Gastrocnemius medialis (tissue), 4 donors: ENCODE data around the gene NTN1. TPM values are rescaled to one million over a fixed set of nuclear protein-coding genes. Genes with fewer than 3 reads are reported as not detected.

ENCODE experiments used
- ATAC-seq, 2 donors: fragments of 150-250 bp; one replicate each; pipeline ENCODE4 v1.9.1; 2016
- DNase-seq, 2 donors: peaks; one replicate each; pipeline ENCODE4 v3.0.0-alpha.2; 2019
- H3K27ac ChIP-seq, 4 donors: fragments of 200-600 bp; sonication (generic); 1 replicate in 1 of 4; 2 replicates in 3 of 4; pipeline ENCODE4 v1.5.1; 2016 to 2018; ENCODE audit warnings: mild to moderate bottlenecking in 2 of 4, moderate library complexity in 1 of 4
- H3K27me3 ChIP-seq, 3 donors: fragments of 200-600 bp; sonication (generic) in 2 of 3; 1 replicate in 1 of 3; 2 replicates in 2 of 3; pipeline versions ENCODE4 v1.5.1 to v1.6.0; 2016 to 2019; ENCODE audit warnings: mild to moderate bottlenecking in 1 of 3, moderate library complexity in 1 of 3
- H3K36me3 ChIP-seq, 2 donors: fragments of 200-600 bp; sonication (generic) in 1 of 2; one replicate each; pipeline ENCODE4 v1.5.1; 2017 to 2018
- H3K4me1 ChIP-seq, 2 donors: fragments of 200-600 bp; sonication (generic) in 1 of 2; one replicate each; pipeline ENCODE4 v1.5.1; 2016 to 2017; ENCODE audit warnings: mild to moderate bottlenecking in 2 of 2
- H3K4me3 ChIP-seq, 4 donors: fragments of 200-600 bp; sonication (generic) in 3 of 4; 1 replicate in 1 of 4; 2 replicates in 3 of 4; pipeline ENCODE4 v1.5.1; 2016 to 2019; ENCODE audit warnings: mild to moderate bottlenecking in 2 of 4
- H3K9me3 ChIP-seq, 3 donors: fragments of 200-600 bp; sonication (generic) in 2 of 3; 1 replicate in 1 of 3; 2 replicates in 2 of 3; pipeline ENCODE4 v1.5.1; 2016 to 2019
- POLR2A ChIP-seq, 2 donors: fragments of 450-650 bp; IDR thresholded peaks; one replicate each; pipeline ENCODE4 v1.6.1; 2017; ENCODE audit warnings: antibody characterized with exemption in 2 of 2, mild to moderate bottlenecking in 2 of 2, moderate library complexity in 2 of 2
- in situ Hi-C, 4 donors: fragments of 200-750 bp; cut with MboI; loops; one replicate each; pipeline versions ENCODE4 v1.15.0 to v1.8.0; 2017; ENCODE audit warnings: low sequenced_read_pairs in 4 of 4
- intact Hi-C: fragments of 100-400 bp; cut with DNase I; formaldehyde crosslinking; loops from one replicate; pipeline ENCODE4 v1.15.1; 2023; ENCODE audit warnings: low total_unique reads
- total RNA-seq, 4 donors: library from RNA; depleted of rRNA; stranded (reverse); fragments of >200 nt; gene quantifications; one replicate each; pipeline versions ENCODE4 v1.1.0 to v1.2.3, GENCODE V29; 2016
- TF ChIP-seq, protein P1 (sequence below), 5 experiments: fragments of 450-650 bp in 3 of 5; fragments of 200-600 bp in 2 of 5; sonication (generic) in 2 of 5; IDR thresholded peaks in 4 of 5; conservative IDR thresholded peaks in 1 of 5; 1 replicate in 4 of 5; 2 replicates in 1 of 5; pipeline ENCODE4 v1.5.1; 2016 to 2019; ENCODE audit warnings: antibody characterized with exemption in 5 of 5, mild to moderate bottlenecking in 3 of 5, moderate library complexity in 3 of 5

NTN1 gene
- total RNA-seq, 4 donors from 2014 or later: 0.76 to 4.1 (median 1.2) TPM

DNA sequence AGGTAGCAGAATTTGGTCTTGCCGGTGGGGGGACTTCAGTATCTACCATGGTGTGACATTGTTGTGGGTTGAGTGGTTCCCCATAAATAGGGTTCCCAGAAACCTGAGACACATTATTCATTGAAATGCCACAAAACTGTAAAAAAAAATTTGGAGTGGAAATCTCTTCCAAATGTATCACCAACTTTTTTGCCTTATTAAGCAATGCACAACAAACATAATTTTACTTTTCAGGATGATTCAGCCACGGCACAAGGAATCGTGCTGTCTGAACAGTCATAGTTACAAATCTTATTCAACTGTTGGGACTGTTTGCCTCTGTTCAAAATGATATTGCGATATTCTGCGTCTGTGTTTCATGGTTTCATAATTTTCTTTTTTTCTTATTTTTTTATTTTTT, 181.2 kb downstream of the NTN1 start:
- in situ Hi-C loops: no loop called here
- Histone ChIP-seq H3K27me3 (no peaks in the 10 kb centered on the region), H3K27ac (no peak overlapping the region), H3K4me1 (peaks cover 4 to 9% of the 10 kb centered on the region in 2 donors), H3K4me3 (no peak overlapping the region), H3K9me3 (no peaks in the 10 kb centered on the region), H3K36me3 (no peaks in the 10 kb centered on the region)
- TF ChIP-seq, protein P1, sequence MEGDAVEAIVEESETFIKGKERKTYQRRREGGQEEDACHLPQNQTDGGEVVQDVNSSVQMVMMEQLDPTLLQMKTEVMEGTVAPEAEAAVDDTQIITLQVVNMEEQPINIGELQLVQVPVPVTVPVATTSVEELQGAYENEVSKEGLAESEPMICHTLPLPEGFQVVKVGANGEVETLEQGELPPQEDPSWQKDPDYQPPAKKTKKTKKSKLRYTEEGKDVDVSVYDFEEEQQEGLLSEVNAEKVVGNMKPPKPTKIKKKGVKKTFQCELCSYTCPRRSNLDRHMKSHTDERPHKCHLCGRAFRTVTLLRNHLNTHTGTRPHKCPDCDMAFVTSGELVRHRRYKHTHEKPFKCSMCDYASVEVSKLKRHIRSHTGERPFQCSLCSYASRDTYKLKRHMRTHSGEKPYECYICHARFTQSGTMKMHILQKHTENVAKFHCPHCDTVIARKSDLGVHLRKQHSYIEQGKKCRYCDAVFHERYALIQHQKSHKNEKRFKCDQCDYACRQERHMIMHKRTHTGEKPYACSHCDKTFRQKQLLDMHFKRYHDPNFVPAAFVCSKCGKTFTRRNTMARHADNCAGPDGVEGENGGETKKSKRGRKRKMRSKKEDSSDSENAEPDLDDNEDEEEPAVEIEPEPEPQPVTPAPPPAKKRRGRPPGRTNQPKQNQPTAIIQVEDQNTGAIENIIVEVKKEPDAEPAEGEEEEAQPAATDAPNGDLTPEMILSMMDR (IDR thresholded peaks at IDR 0.05 in 4 of 5, conservative IDR thresholded peaks at IDR 0.05 in 1 of 5): no peak
- TF ChIP-seq POLR2A (IDR thresholded peaks at IDR 0.05): no peak
- intact Hi-C loops: no loop called here
- DNase-seq (no peak), ATAC-seq (no peak)

GRCh38 chr17:9203771-9204425, 182.6 kb downstream of the NTN1 start:
- H3K4me3 ChIP-seq: no peak overlapping the region
- TF ChIP-seq POLR2A (IDR thresholded peaks at IDR 0.05): no peak
- TF ChIP-seq, protein P1 (IDR thresholded peaks at IDR 0.05 in 4 of 5, conservative IDR thresholded peaks at IDR 0.05 in 1 of 5): no peak
- ATAC-seq (no peak), DNase-seq (no peak)
- H3K4me1 ChIP-seq: peaks cover 4 to 9% of the 10 kb centered on the region in 2 donors
- intact Hi-C loops: no loop called here
- no peaks in the 10 kb centered on the region for H3K9me3 ChIP-seq
- H3K27ac ChIP-seq: no peak overlapping the region
- in situ Hi-C loops: no loop called here
- H3K27me3 ChIP-seq: no peaks in the 10 kb centered on the region
- H3K36me3 ChIP-seq: no peaks in the 10 kb centered on the region

DNA sequence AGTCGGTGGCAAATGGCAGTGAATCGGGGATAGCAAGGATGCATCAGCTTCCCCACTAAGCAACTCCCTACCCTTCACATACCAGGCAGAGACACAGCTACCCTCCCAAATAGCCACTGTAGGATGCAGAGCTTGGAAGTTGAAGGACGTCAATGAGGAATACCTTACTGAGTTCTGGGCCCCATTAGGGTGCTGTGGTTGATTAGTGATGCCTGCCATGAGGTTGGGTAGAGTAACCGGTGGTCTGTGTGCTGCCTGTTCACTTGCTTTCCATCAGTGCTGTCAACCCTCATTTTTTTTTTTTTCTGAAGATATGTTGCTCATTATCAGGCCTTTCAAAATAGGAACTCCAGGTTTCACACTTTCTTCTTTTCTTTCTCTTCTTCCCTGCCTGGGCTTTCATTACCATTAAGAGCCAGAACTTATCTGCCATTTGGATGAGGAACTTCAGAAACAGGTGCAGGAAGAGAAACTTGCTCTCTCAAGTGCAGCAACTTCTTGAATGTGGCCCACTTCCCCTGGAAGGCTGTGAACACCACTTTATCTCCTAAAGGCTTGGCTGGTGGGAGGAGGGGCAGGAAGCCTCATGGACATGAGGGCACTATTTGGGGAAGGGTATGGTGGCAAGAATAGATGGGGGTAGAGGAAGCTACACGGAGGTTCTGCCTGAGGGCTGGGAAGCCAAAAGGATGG, 183.5 kb downstream of the NTN1 start:
- Histone ChIP-seq H3K9me3 (no peaks in the 10 kb centered on the region), H3K36me3 (no peaks in the 10 kb centered on the region), H3K4me1 (peaks cover 4 to 9% of the 10 kb centered on the region in 2 donors), H3K27me3 (no peaks in the 10 kb centered on the region), H3K4me3 (no peak overlapping the region), H3K27ac (no peak overlapping the region)
- TF ChIP-seq POLR2A (IDR thresholded peaks at IDR 0.05): no peak
- TF ChIP-seq, protein P1 (IDR thresholded peaks at IDR 0.05 in 4 of 5, conservative IDR thresholded peaks at IDR 0.05 in 1 of 5): no peak
- DNase-seq (no peak), ATAC-seq (no peak)
- in situ Hi-C loops: no loop called here
- intact Hi-C loops: no loop called here

- TF ChIP-seq, protein P1 (IDR thresholded peaks at IDR 0.05 in 4 of 5, conservative IDR thresholded peaks at IDR 0.05 in 1 of 5): no peak
- no peak for TF ChIP-seq POLR2A (IDR thresholded peaks at IDR 0.05)
- ATAC-seq: no peak
- in situ Hi-C loops (no loop called here), intact Hi-C loops (no loop called here)
- H3K9me3 ChIP-seq: no peaks in the 10 kb centered on the region
- no peak for DNase-seq
- peaks cover 0 to 2% of the 10 kb centered on the region in 2 donors for H3K4me1 ChIP-seq
- H3K27ac ChIP-seq: no peak overlapping the region
- H3K36me3 ChIP-seq: no peaks in the 10 kb centered on the region
- no peak overlapping the region for H3K4me3 ChIP-seq
- no peaks in the 10 kb centered on the region for H3K27me3 ChIP-seq
Observed at GRCh38 chr17:9205520-9206409, 184.5 kb downstream of the NTN1 start.
